Measurements from ENCODE around the gene HBG2. TPM values are rescaled to one million over a fixed set of nuclear protein-coding genes. Genes with fewer than 3 reads are reported as not detected.

HBG2 gene
- total and polyA plus RNA-seq, 2 of the 13 experiments (the other 11 are each of a cell fraction or from before 2014, with no cell fraction given), result not detected

- TF ChIP-seq ZHX1 (CRISPR knock-in tag; IDR thresholded peaks at IDR 0.05; ENCODE audit: low read depth) (no peak), SAFB2 (CRISPR knock-in tag; IDR thresholded peaks at IDR 0.05; ENCODE audit: borderline replicate concordance, low read depth) (no peak), IKZF1 (IDR thresholded peaks at IDR 0.05) (no peak), PAX8 (CRISPR knock-in tag; IDR thresholded peaks at IDR 0.05; ENCODE audit: borderline replicate concordance) (no peak), ZKSCAN1 (IDR thresholded peaks at IDR 0.05; ENCODE audit: low read length) (no peak)
These were observed 28.5 kb upstream of the HBG2 start (continued) for GRCh38 chr11:5283086-5283485.

- Histone ChIP-seq H3K4me2 (ENCODE audit: low read depth, low read length) (no peak overlapping the region), H3K27ac (ENCODE audit: extremely low read length, insufficient read depth, low read length) (no peak overlapping the region), H3K4me1 (ENCODE audit: insufficient read depth, low read length) (no peaks in the 10 kb centered on the region), H2AFZ (ENCODE audit: low read length) (no peak overlapping the region), H4K20me1 (ENCODE audit: insufficient read depth, low read length) (no peaks in the 10 kb centered on the region), H3K4me3 (replicated peaks in 1 of 3; ENCODE audit: insufficient read depth in 1 of 3, low read depth in 2 of 3, low read length in 3 of 3) (no peak overlapping the region), H3K9me3 (ENCODE audit: low read length) (no peaks in the 10 kb centered on the region), H3K36me3 (replicated peaks in 1 of 2; ENCODE audit: control insufficient read depth in 1 of 2, insufficient read depth in 2 of 2, low read length in 2 of 2) (no peaks in the 10 kb centered on the region), H3K79me2 (ENCODE audit: insufficient read depth, low read length) (no peaks in the 10 kb centered on the region), H3K9ac (ENCODE audit: insufficient read depth, low read depth, low read length) (no peak overlapping the region), H3K27me3 (ENCODE audit: control insufficient read depth in 1 of 2, insufficient read depth in 2 of 2, low read length in 2 of 2) (no peaks in the 10 kb centered on the region)
- intact Hi-C loops (cut with micrococcal nuclease; ENCODE audit: unreplicated experiment), result no loop called here
- FAIRE-seq (no peak), DNase-seq (ENCODE audit: low spot score) (no peak), ATAC-seq (no peak)
- ChIA-PET POLR2A (no interaction called here), CTCF (ENCODE audit: low intra/inter-chr PET ratio, low total read pairs) (no interaction called here)
- in situ Hi-C loops (cut with HindIII; ENCODE audit: extremely low pct_ligation_motif_present, low pct_unique_long_range_greater_than_20kb), result no loop called here
- BruUV-seq (replicated peaks), result no TSS peak
- WGBS (ENCODE audit: low lambda C conversion rate), result 0% methylated on average over 2 of the region's 2 CpGs
- no peak for TF ChIP-seq MZF1 (CRISPR knock-in tag; IDR thresholded peaks at IDR 0.05; ENCODE audit: borderline replicate concordance)
- TF ChIP-seq THAP7 (CRISPR knock-in tag; IDR thresholded peaks at IDR 0.05), result no peak
- no peak for TF ChIP-seq ZNF18 (CRISPR knock-in tag; IDR thresholded peaks at IDR 0.05; ENCODE audit: insufficient replicate concordance)
- TF ChIP-seq ZNF713 (CRISPR knock-in tag; IDR thresholded peaks at IDR 0.05), result no peak
- no peak for TF ChIP-seq CHD4 (IDR thresholded peaks at IDR 0.05; ENCODE audit: borderline replicate concordance, low read length)
- no peak for TF ChIP-seq ZNF383 (CRISPR knock-in tag; IDR thresholded peaks at IDR 0.05; ENCODE audit: borderline replicate concordance)
- no peak for TF ChIP-seq ZNF577 (CRISPR knock-in tag; IDR thresholded peaks at IDR 0.05; ENCODE audit: borderline replicate concordance, low read depth)
- no peak for TF ChIP-seq ZNF33B (CRISPR knock-in tag; IDR thresholded peaks at IDR 0.05)
- no peak for TF ChIP-seq EZH2 (conservative IDR thresholded peaks at IDR 0.05; ENCODE audit: low read depth, low read length)
- no peak for TF ChIP-seq ZNF770 (CRISPR knock-in tag; IDR thresholded peaks at IDR 0.05)
- TF ChIP-seq ZNF138 (CRISPR knock-in tag; IDR thresholded peaks at IDR 0.05; ENCODE audit: low read depth), result no peak
- TF ChIP-seq HMG20A (CRISPR knock-in tag; IDR thresholded peaks at IDR 0.05; ENCODE audit: borderline replicate concordance), result no peak
These were observed 28.0 kb upstream of the HBG2 start for GRCh38 chr11:5282628-5283027.
